ENCODE results near the gene MFNG.

- no peak for TF ChIP-seq EP300 (IDR thresholded peaks at IDR 0.05)
- TF ChIP-seq CTCF (IDR thresholded peaks at IDR 0.05), result no peak
Measured at GRCh38 chr22:37474447-37475090, 11.6 kb downstream of the MFNG start.
